GM19468 (cell line): Measurements from ENCODE around the gene DCST2.

ENCODE experiments used
- ATAC-seq: cut with Tn5 transposase; IDR thresholded peaks from one replicate; pipeline ENCODE4 v1.9.1; 2021; ENCODE audit warnings: mild to moderate bottlenecking, moderate library complexity, moderate number of reproducible peaks; ENCODE audit not compliant: unreplicated experiment; ENCODE audit errors: extremely low read depth

The DCST2 gene

GRCh38 chr1:155050560-155051341 is 17.2 kb upstream of the DCST2 start, which contains the start of gene ADAM15:
Gene ADAM15, plus strand, starts transcription at chr1:155051316. Its CDS starts 71 bp downstream, at chr1:155051387.
- peak; percentile 25 for ATAC-seq

- ATAC-seq: no peak
Observed at GRCh38 chr1:155049651-155050559, 16.3 kb upstream of the DCST2 start.

- no peak for ATAC-seq
Observed at GRCh38 chr1:155048449-155049334, 15.1 kb upstream of the DCST2 start.

- ATAC-seq: no peak
Observed at GRCh38 chr1:155044812-155045657, 11.5 kb upstream of the DCST2 start.

- ATAC-seq: no peak
Observed at GRCh38 chr1:155044365-155044764, 10.8 kb upstream of the DCST2 start.

- no peak for ATAC-seq
Observed at GRCh38 chr1:155043793-155044192, 10.2 kb upstream of the DCST2 start.

- ATAC-seq: no peak
Observed at GRCh38 chr1:155043301-155043702, 9.7 kb upstream of the DCST2 start.

- ATAC-seq: no peak
Observed at GRCh38 chr1:155042789-155043188, 9.2 kb upstream of the DCST2 start.

GRCh38 chr1:155040358-155041093 is 6.9 kb upstream of the DCST2 start:
- ATAC-seq: no peak

GRCh38 chr1:155039308-155039669 is 5.7 kb upstream of the DCST2 start:
- ATAC-seq: no peak

GRCh38 chr1:155038602-155039307 is 5.2 kb upstream of the DCST2 start:
- ATAC-seq: no peak

GRCh38 chr1:155037851-155038441 is 4.4 kb upstream of the DCST2 start:
- ATAC-seq: no peak

- ATAC-seq: no peak
Observed at GRCh38 chr1:155037043-155037442, 3.5 kb upstream of the DCST2 start.

GRCh38 chr1:155035936-155036335 is 2.4 kb upstream of the DCST2 start:
- ATAC-seq: no peak

GRCh38 chr1:155034318-155035208 is 982 bp upstream of the DCST2 start:
- no peak for ATAC-seq

GRCh38 chr1:155032886-155033285 is 695 bp downstream of the DCST2 start:
- ATAC-seq: no peak

- no peak for ATAC-seq
Observed at GRCh38 chr1:155030899-155031298, 2.7 kb downstream of the DCST2 start.
